ENCODE results near the gene SACS.

- TF ChIP-seq CTCF (conservative IDR thresholded peaks at IDR 0.05; ENCODE audit: low read depth, low read length) (no peak), ELK1 (IDR thresholded peaks at IDR 0.05; ENCODE audit: borderline replicate concordance, low read depth, low read length) (no peak), POLR2A (IDR thresholded peaks at IDR 0.05; ENCODE audit: low read depth, low read length) (no peak), CHD1 (IDR thresholded peaks at IDR 0.05; ENCODE audit: low read depth, low read length) (no peak), BHLHE40 (IDR thresholded peaks at IDR 0.05; ENCODE audit: low read depth, low read length) (no peak), USF2 (IDR thresholded peaks at IDR 0.05; ENCODE audit: low read depth, low read length) (no peak)
Measured at GRCh38 chr13:23354520-23354919, 79.0 kb downstream of the SACS start.

All from IMR-90 (cell line).